M059J (cell line): Measurements from ENCODE around the gene PNRC1. TPM values are rescaled to one million over a fixed set of nuclear protein-coding genes. Genes with fewer than 3 reads are reported as not detected.
"Not testable (repeated sequence)": the region's sequence is repeated elsewhere in the genome, so short reads cannot be mapped to it uniquely, and the experiment has no call there.

Experiments used
- DNase-seq: peaks from one replicate; pipeline ENCODE4 v3.0.0-alpha.2; 2012; ENCODE audit warnings: low read depth
- total RNA-seq: library from RNA; depleted of rRNA; stranded (reverse); fragments of >200 nt; shearing (Covaris generic); gene quantifications from 2 replicates; pipeline ENCODE4 v1.2.3, GENCODE V29; 2014

PNRC1 gene
- total RNA-seq, 1 experiment from 2014 or later, result 20.3 TPM

- DNase-seq, result no peak
Measured at GRCh38 chr6:89059227-89059626, 21.3 kb upstream of the PNRC1 start.

- DNase-seq, result no peak
Measured at GRCh38 chr6:89063881-89064280, 16.7 kb upstream of the PNRC1 start.

- DNase-seq, result not testable (repeated sequence)
Measured at GRCh38 chr6:89064931-89065330, 15.6 kb upstream of the PNRC1 start.

GRCh38 chr6:89066121-89066520, 14.4 kb upstream of the PNRC1 start:
- DNase-seq, result not testable (repeated sequence)

- DNase-seq, result no peak
Measured at GRCh38 chr6:89066940-89067646, 13.5 kb upstream of the PNRC1 start.

GRCh38 chr6:89067796-89068195, 12.8 kb upstream of the PNRC1 start:
- DNase-seq, result peak; percentile 26

GRCh38 chr6:89068695-89069094, 11.9 kb upstream of the PNRC1 start:
- no peak for DNase-seq

GRCh38 chr6:89069536-89070163, 10.9 kb upstream of the PNRC1 start:
- no peak for DNase-seq

GRCh38 chr6:89071036-89071435, 9.5 kb upstream of the PNRC1 start:
- DNase-seq, result no peak

GRCh38 chr6:89073014-89073620, 7.4 kb upstream of the PNRC1 start:
- DNase-seq, result no peak

GRCh38 chr6:89073840-89074239, 6.7 kb upstream of the PNRC1 start:
- DNase-seq, result no peak

GRCh38 chr6:89079511-89080234, 878 bp upstream of the PNRC1 start:
- DNase-seq, result peak; percentile 60

GRCh38 chr6:89081129-89081422, 525 bp downstream of the PNRC1 start:
- no peak for DNase-seq

GRCh38 chr6:89081423-89082322, 1.1 kb downstream of the PNRC1 start:
- peak; percentile 91 for DNase-seq

- DNase-seq, result peak; percentile 29
Measured at GRCh38 chr6:89082486-89082891, 1.9 kb downstream of the PNRC1 start.

- no peak for DNase-seq
Measured at GRCh38 chr6:89084542-89084941, 4.0 kb downstream of the PNRC1 start.

- peak; percentile 2 for DNase-seq
Measured at GRCh38 chr6:89084954-89085353, 4.4 kb downstream of the PNRC1 start.

- no peak for DNase-seq
Measured at GRCh38 chr6:89085409-89086205, 5.1 kb downstream of the PNRC1 start.

GRCh38 chr6:89087881-89088280, 7.3 kb downstream of the PNRC1 start:
- DNase-seq, result no peak

GRCh38 chr6:89098461-89098860, 17.9 kb downstream of the PNRC1 start:
- no peak for DNase-seq

- DNase-seq, result no peak
Measured at GRCh38 chr6:89100114-89100513, 19.6 kb downstream of the PNRC1 start.
